ENCODE measurements around the gene PDK4. TPM values are rescaled to one million over a fixed set of nuclear protein-coding genes. Genes with fewer than 3 reads are reported as not detected.

Gene PDK4
- total RNA-seq, 3 donors from 2014 or later, result 36.2 to 224 (median 50.6) TPM

GRCh38 chr7:95581467-95581866 lies 14.8 kb downstream of the PDK4 start:
- intact Hi-C loops (cut with DNase I, micrococcal nuclease), result no loop called here
- no peaks in the 10 kb centered on the region for H3K36me3 ChIP-seq (ENCODE audit: low read depth)
- no peak for TF ChIP-seq CTCF (IDR thresholded peaks at IDR 0.05)
- H3K9me3 ChIP-seq, result no peaks in the 10 kb centered on the region
- DNase-seq (no peak), ATAC-seq (no peak)
- no peak overlapping the region for H3K4me3 ChIP-seq
- no peaks in the 10 kb centered on the region for H3K4me1 ChIP-seq (ENCODE audit: low read depth)

- no peak for DNase-seq
- no peak for TF ChIP-seq CTCF (IDR thresholded peaks at IDR 0.05)
Measured at GRCh38 chr7:95579318-95579717, 17.0 kb downstream of the PDK4 start.

GRCh38 chr7:95578299-95578855 lies 17.9 kb downstream of the PDK4 start:
- H3K4me3 ChIP-seq, result no peak overlapping the region
- no peaks in the 10 kb centered on the region for H3K4me1 ChIP-seq (ENCODE audit: low read depth)
- H3K9me3 ChIP-seq, result peaks cover 2% of the 10 kb centered on the region
- intact Hi-C loops (cut with DNase I, micrococcal nuclease), result no loop called here
- no peak for TF ChIP-seq CTCF (IDR thresholded peaks at IDR 0.05)
- ATAC-seq, result no peak
- DNase-seq, result no peak
- H3K36me3 ChIP-seq (ENCODE audit: low read depth), result no peaks in the 10 kb centered on the region

More at GRCh38 chr7:95579318-95579717, 17.0 kb downstream of the PDK4 start:
- Histone ChIP-seq H3K4me3 (no peak overlapping the region), H3K36me3 (ENCODE audit: low read depth) (no peaks in the 10 kb centered on the region), H3K4me1 (ENCODE audit: low read depth) (no peaks in the 10 kb centered on the region), H3K9me3 (no peaks in the 10 kb centered on the region)
- ATAC-seq, result no peak
- intact Hi-C loops (cut with DNase I, micrococcal nuclease), result no loop called here

- DNase-seq, result no peak
- Histone ChIP-seq H3K4me1 (ENCODE audit: low read depth) (no peaks in the 10 kb centered on the region), H3K4me3 (no peak overlapping the region), H3K36me3 (ENCODE audit: low read depth) (no peaks in the 10 kb centered on the region), H3K9me3 (peaks cover 3% of the 10 kb centered on the region)
- no peak for TF ChIP-seq CTCF (IDR thresholded peaks at IDR 0.05)
- intact Hi-C loops (cut with DNase I, micrococcal nuclease), result no loop called here
- no peak for ATAC-seq
Measured at GRCh38 chr7:95577137-95577536, 19.2 kb downstream of the PDK4 start.

GRCh38 chr7:95569720-95570119 lies 26.6 kb downstream of the PDK4 start:
- no peak overlapping the region for H3K4me3 ChIP-seq
- intact Hi-C loops (cut with DNase I, micrococcal nuclease), result no loop called here
- peaks cover 3% of the 10 kb centered on the region for H3K9me3 ChIP-seq
- no peaks in the 10 kb centered on the region for H3K36me3 ChIP-seq (ENCODE audit: low read depth)
- no peak for TF ChIP-seq CTCF (IDR thresholded peaks at IDR 0.05)
- DNase-seq (no peak), ATAC-seq (no peak)
- no peaks in the 10 kb centered on the region for H3K4me1 ChIP-seq (ENCODE audit: low read depth)

- Histone ChIP-seq H3K36me3 (ENCODE audit: low read depth) (no peaks in the 10 kb centered on the region), H3K4me3 (no peak overlapping the region), H3K4me1 (ENCODE audit: low read depth) (no peaks in the 10 kb centered on the region), H3K9me3 (no peaks in the 10 kb centered on the region)
- no peak for TF ChIP-seq CTCF (IDR thresholded peaks at IDR 0.05)
- no peak for ATAC-seq
- no peak for DNase-seq
- intact Hi-C loops (cut with DNase I, micrococcal nuclease), result no loop called here
Measured at GRCh38 chr7:95560674-95561073, 35.6 kb downstream of the PDK4 start.

All from mucosa of descending colon (tissue), 3 donors.